HG03095 (cell line): ENCODE results near the gene PCDHGA1.

Experiments used
- ATAC-seq: cut with Tn5 transposase; IDR thresholded peaks from one replicate; pipeline ENCODE4 v1.9.1; 2021; ENCODE audit warnings: moderate library complexity; ENCODE audit not compliant: unreplicated experiment

The PCDHGA1 gene

GRCh38 chr5:141490271-141490670 lies 160.0 kb downstream of the PCDHGA1 start:
- no peak for ATAC-seq

GRCh38 chr5:141490771-141491170 lies 160.5 kb downstream of the PCDHGA1 start:
- ATAC-seq = no peak

- ATAC-seq = peak; percentile 13
These were observed 161.2 kb downstream of the PCDHGA1 start for GRCh38 chr5:141491323-141492167.

- ATAC-seq = peak; percentile 44
These were observed 162.0 kb downstream of the PCDHGA1 start for GRCh38 chr5:141492168-141492885.

- ATAC-seq = no peak
These were observed 163.4 kb downstream of the PCDHGA1 start for GRCh38 chr5:141493500-141494422.

GRCh38 chr5:141494761-141495452 lies 164.6 kb downstream of the PCDHGA1 start:
- no peak for ATAC-seq

- ATAC-seq = no peak
These were observed 165.1 kb downstream of the PCDHGA1 start for GRCh38 chr5:141495453-141495811.

GRCh38 chr5:141496038-141496437 lies 165.7 kb downstream of the PCDHGA1 start:
- ATAC-seq = no peak

- ATAC-seq = no peak
These were observed 171.4 kb downstream of the PCDHGA1 start for GRCh38 chr5:141501761-141502160.

GRCh38 chr5:141503681-141504080 lies 173.4 kb downstream of the PCDHGA1 start:
- ATAC-seq = no peak

GRCh38 chr5:141504216-141504615 lies 173.9 kb downstream of the PCDHGA1 start:
- ATAC-seq = no peak

- no peak for ATAC-seq
These were observed 176.3 kb downstream of the PCDHGA1 start for GRCh38 chr5:141506381-141507155.

GRCh38 chr5:141507387-141508091 lies 177.2 kb downstream of the PCDHGA1 start:
- ATAC-seq = peak; percentile 41

- no peak for ATAC-seq
These were observed 178.1 kb downstream of the PCDHGA1 start for GRCh38 chr5:141508440-141508797.

GRCh38 chr5:141508798-141509611 lies 178.7 kb downstream of the PCDHGA1 start:
- no peak for ATAC-seq

GRCh38 chr5:141510160-141510559 lies 179.8 kb downstream of the PCDHGA1 start:
- ATAC-seq = no peak

GRCh38 chr5:141510850-141511601 lies 180.7 kb downstream of the PCDHGA1 start:
- ATAC-seq = no peak
